Hepatocyte (in vitro differentiated cells): Measurements from ENCODE around the gene FOXO6. TPM values are rescaled to one million over a fixed set of nuclear protein-coding genes. Genes with fewer than 3 reads are reported as not detected.

ENCODE experiments used
- DNase-seq: peaks from one replicate; pipeline ENCODE4 v3.0.0-alpha.2; 2016; ENCODE audit warnings: low spot score
- H2AFZ ChIP-seq: fragments of 200-600 bp; sonication (generic); 2 replicates; pipeline ENCODE4 v1.6.0; 2016; ENCODE audit warnings: antibody characterized with exemption, mild to moderate bottlenecking
- H3K27ac ChIP-seq: fragments of 200-600 bp; sonication (generic); 2 replicates; pipeline ENCODE4 v1.5.1; 2016; ENCODE audit warnings: mild to moderate bottlenecking
- H3K27me3 ChIP-seq: fragments of 200-600 bp; sonication (generic); 2 replicates; pipeline ENCODE4 v1.6.1; 2016
- H3K36me3 ChIP-seq: fragments of 200-600 bp; sonication (generic); replicated peaks from 2 replicates; pipeline ENCODE4 v1.5.1; 2016; ENCODE audit warnings: low read depth; ENCODE audit not compliant: insufficient read depth
- H3K4me1 ChIP-seq: fragments of 200-600 bp; sonication (generic); 2 replicates; pipeline ENCODE4 v1.5.1; 2016; ENCODE audit warnings: mild to moderate bottlenecking, moderate library complexity; ENCODE audit not compliant: insufficient read depth
- H3K4me2 ChIP-seq: fragments of 200-600 bp; sonication (generic); 2 replicates; pipeline ENCODE4 v1.6.0; 2016
- H3K4me3 ChIP-seq: fragments of 200-600 bp; sonication (generic); 2 replicates; pipeline ENCODE4 v1.5.1; 2016; ENCODE audit warnings: mild to moderate bottlenecking
- H3K79me2 ChIP-seq: fragments of 200-600 bp; sonication (generic); 2 replicates; pipeline ENCODE4 v1.6.0; 2017; ENCODE audit warnings: mild to moderate bottlenecking
- H3K9me2 ChIP-seq: fragments of 200-600 bp; sonication (generic); replicated peaks from 2 replicates; pipeline ENCODE4 v1.6.0; 2017; ENCODE audit warnings: mild to moderate bottlenecking; ENCODE audit not compliant: insufficient read depth
- H3K9me3 ChIP-seq: fragments of 200-600 bp; sonication (generic); 2 replicates; pipeline ENCODE4 v1.5.1; 2016; ENCODE audit warnings: low read depth, mild to moderate bottlenecking
- H4K20me1 ChIP-seq: fragments of 200-600 bp; sonication (generic); 2 replicates; pipeline ENCODE4 v1.6.0; 2016; ENCODE audit warnings: mild to moderate bottlenecking; ENCODE audit not compliant: insufficient read depth, poor library complexity, severe bottlenecking
- EZH2 ChIP-seq: fragments of 200-600 bp; sonication (generic); IDR thresholded peaks from 2 replicates; pipeline ENCODE4 v1.6.1; 2016; ENCODE audit warnings: antibody characterized with exemption, mild to moderate bottlenecking, borderline replicate concordance
- EZH2phosphoT487 ChIP-seq: fragments of 200-600 bp; sonication (generic); IDR thresholded peaks from one replicate; pipeline ENCODE4 v1.6.1; 2018; ENCODE audit warnings: antibody characterized with exemption, mild to moderate bottlenecking, low read depth, moderate library complexity; ENCODE audit not compliant: unreplicated experiment, severe bottlenecking
- WGBS: methylation state at CpG from one replicate; pipeline ENCODE4 v1.1.6; 2016; ENCODE audit warnings: low lambda C conversion rate; ENCODE audit errors: missing lambda C conversion rate; 5-methylcytosine and 5-hydroxymethylcytosine counted together
- polyA plus RNA-seq: library from polyadenylated mRNA; unstranded; fragments of >200 nt; fragmentation: Nextera tagmentation; extraction: Ambion mirVana; gene quantifications from 2 replicates; pipeline ENCODE4 v1.2.1, GENCODE V29; 2016
- total RNA-seq: library from RNA; depleted of rRNA; stranded (reverse); fragments of >200 nt; gene quantifications from 2 replicates; pipeline ENCODE4 v1.2.3, GENCODE V29; 2014
- TF ChIP-seq, protein P1 (sequence below): fragments of 200-600 bp; sonication (generic); IDR thresholded peaks from 2 replicates; pipeline ENCODE4 v1.5.1; 2016; ENCODE audit warnings: antibody characterized with exemption, mild to moderate bottlenecking; ENCODE audit not compliant: poor library complexity

FOXO6 gene
- total and polyA plus RNA-seq, 2 experiments from 2014 or later: 0.80 to 5.0 TPM

- H3K27ac ChIP-seq: no peak overlapping the region
- H3K27me3 ChIP-seq: peaks cover 2% of the 10 kb centered on the region
- no peak overlapping the region for H2AFZ ChIP-seq
- no peaks in the 10 kb centered on the region for H3K36me3 ChIP-seq
- no peak for DNase-seq
- WGBS: 86% methylated on average over 16 of the region's 16 CpGs
- no peaks in the 10 kb centered on the region for H3K79me2 ChIP-seq
- peaks cover 10% of the 10 kb centered on the region for H3K4me1 ChIP-seq
- no peaks in the 10 kb centered on the region for H4K20me1 ChIP-seq
- no peak overlapping the region for H3K4me3 ChIP-seq
- no peak for TF ChIP-seq EZH2phosphoT487
- TF ChIP-seq, protein P1, sequence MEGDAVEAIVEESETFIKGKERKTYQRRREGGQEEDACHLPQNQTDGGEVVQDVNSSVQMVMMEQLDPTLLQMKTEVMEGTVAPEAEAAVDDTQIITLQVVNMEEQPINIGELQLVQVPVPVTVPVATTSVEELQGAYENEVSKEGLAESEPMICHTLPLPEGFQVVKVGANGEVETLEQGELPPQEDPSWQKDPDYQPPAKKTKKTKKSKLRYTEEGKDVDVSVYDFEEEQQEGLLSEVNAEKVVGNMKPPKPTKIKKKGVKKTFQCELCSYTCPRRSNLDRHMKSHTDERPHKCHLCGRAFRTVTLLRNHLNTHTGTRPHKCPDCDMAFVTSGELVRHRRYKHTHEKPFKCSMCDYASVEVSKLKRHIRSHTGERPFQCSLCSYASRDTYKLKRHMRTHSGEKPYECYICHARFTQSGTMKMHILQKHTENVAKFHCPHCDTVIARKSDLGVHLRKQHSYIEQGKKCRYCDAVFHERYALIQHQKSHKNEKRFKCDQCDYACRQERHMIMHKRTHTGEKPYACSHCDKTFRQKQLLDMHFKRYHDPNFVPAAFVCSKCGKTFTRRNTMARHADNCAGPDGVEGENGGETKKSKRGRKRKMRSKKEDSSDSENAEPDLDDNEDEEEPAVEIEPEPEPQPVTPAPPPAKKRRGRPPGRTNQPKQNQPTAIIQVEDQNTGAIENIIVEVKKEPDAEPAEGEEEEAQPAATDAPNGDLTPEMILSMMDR: no peak
- TF ChIP-seq EZH2: no peak
- H3K4me2 ChIP-seq: no peak overlapping the region
- no peaks in the 10 kb centered on the region for H3K9me3 ChIP-seq
- H3K9me2 ChIP-seq: no peaks in the 10 kb centered on the region
Measured at GRCh38 chr1:41428738-41429640, 67.8 kb downstream of the FOXO6 start.

GRCh38 chr1:41429641-41430035, 68.4 kb downstream of the FOXO6 start:
- H3K27ac ChIP-seq: no peak overlapping the region
- H3K36me3 ChIP-seq: no peaks in the 10 kb centered on the region
- no peaks in the 10 kb centered on the region for H3K79me2 ChIP-seq
- 87% methylated on average over 5 of the region's 5 CpGs for WGBS
- no peak overlapping the region for H3K4me2 ChIP-seq
- TF ChIP-seq EZH2 (no peak), EZH2phosphoT487 (no peak)
- TF ChIP-seq, protein P1: no peak
- no peaks in the 10 kb centered on the region for H3K9me3 ChIP-seq
- H3K27me3 ChIP-seq: peaks cover 2% of the 10 kb centered on the region
- peaks cover 10% of the 10 kb centered on the region for H3K4me1 ChIP-seq
- H2AFZ ChIP-seq: no peak overlapping the region
- no peak overlapping the region for H3K4me3 ChIP-seq
- no peak for DNase-seq
- H4K20me1 ChIP-seq: no peaks in the 10 kb centered on the region
- no peaks in the 10 kb centered on the region for H3K9me2 ChIP-seq

DNA sequence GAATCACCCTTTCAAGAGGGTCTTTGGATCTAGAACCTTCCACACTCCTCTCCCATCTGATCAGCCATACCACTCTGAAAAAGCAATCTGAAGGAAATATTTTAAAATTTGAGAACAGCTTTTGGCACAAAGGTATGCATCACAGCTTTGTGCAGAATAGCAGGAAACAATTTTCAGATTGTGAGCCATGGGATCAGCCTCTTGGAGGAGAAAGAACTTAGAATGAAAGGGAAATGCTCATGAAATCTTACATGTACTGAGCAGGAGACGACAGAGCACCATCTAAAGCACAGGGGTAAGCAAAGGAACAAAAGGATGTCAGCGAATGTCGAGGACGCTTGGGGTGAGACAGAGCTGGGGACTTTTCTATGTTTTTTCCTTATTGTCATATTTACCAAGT, 68.8 kb downstream of the FOXO6 start:
- H3K36me3 ChIP-seq: no peaks in the 10 kb centered on the region
- H3K9me3 ChIP-seq: no peaks in the 10 kb centered on the region
- H2AFZ ChIP-seq: no peak overlapping the region
- no peaks in the 10 kb centered on the region for H3K79me2 ChIP-seq
- no peak overlapping the region for H3K4me3 ChIP-seq
- peaks cover 10% of the 10 kb centered on the region for H3K4me1 ChIP-seq
- no peak for DNase-seq
- WGBS: 68% methylated on average over 4 of the region's 4 CpGs
- no peak overlapping the region for H3K27ac ChIP-seq
- H3K4me2 ChIP-seq: no peak overlapping the region
- no peaks in the 10 kb centered on the region for H4K20me1 ChIP-seq
- no peaks in the 10 kb centered on the region for H3K9me2 ChIP-seq
- no peak for TF ChIP-seq EZH2phosphoT487
- TF ChIP-seq, protein P1: no peak
- TF ChIP-seq EZH2: no peak
- peaks cover 2% of the 10 kb centered on the region for H3K27me3 ChIP-seq
